ENCODE measurements around the gene NFATC2. TPM values are rescaled to one million over a fixed set of nuclear protein-coding genes. Genes with fewer than 3 reads are reported as not detected.

Gene NFATC2
- total and polyA plus RNA-seq, 12 donors = 0.43 to 5.7 (median 3.3) TPM

- 82 to 83% methylated on average over 2 of the region's 2 CpGs for WGBS, 2 donors
- no peaks in the 10 kb centered on the region for H3K27me3 ChIP-seq
- H3K9me3 ChIP-seq = no peaks in the 10 kb centered on the region
- no peaks in the 10 kb centered on the region for H3K36me3 ChIP-seq
- no peak overlapping the region for H3K27ac ChIP-seq
- ATAC-seq = no peak
- H3K4me1 ChIP-seq = peaks cover 0 to 29% (median 15%) of the 10 kb centered on the region in 9 donors
- TF ChIP-seq CTCF (IDR thresholded peaks at IDR 0.05) = no peak
- DNase-seq = no peak
- intact Hi-C loops (cut with DNase I) = no loop called here
- no peak overlapping the region for H3K4me3 ChIP-seq
Measured at GRCh38 chr20:51419231-51419630, 123.3 kb downstream of the NFATC2 start.

- no peak for DNase-seq
- no peaks in the 10 kb centered on the region for H3K9me3 ChIP-seq
- peak overlapping the region in 2 of 10 donors; percentile 64 to 76 for H3K27ac ChIP-seq
- no peaks in the 10 kb centered on the region for H3K36me3 ChIP-seq
- intact Hi-C loops (cut with DNase I) = no loop called here
- peaks cover 0 to 35% (median 17%) of the 10 kb centered on the region in 9 donors for H3K4me1 ChIP-seq
- 86 to 98% methylated on average over 4 of the region's 4 CpGs for WGBS, 2 donors
- H3K4me3 ChIP-seq = no peak overlapping the region
- TF ChIP-seq CTCF (IDR thresholded peaks at IDR 0.05) = no peak
- ATAC-seq = no peak
- no peaks in the 10 kb centered on the region for H3K27me3 ChIP-seq
Measured at GRCh38 chr20:51418137-51418529, 124.4 kb downstream of the NFATC2 start.

GRCh38 chr20:51417250-51418136 lies 125.0 kb downstream of the NFATC2 start:
- ATAC-seq = peak in 5 of 8 donors; percentile 37 to 53 (median 46)
- H3K4me3 ChIP-seq = no peak overlapping the region

More at GRCh38 chr20:51417250-51418136, 125.0 kb downstream of the NFATC2 start:
- 70 to 74% methylated on average over 21 of the region's 21 CpGs for WGBS, 2 donors
- no peaks in the 10 kb centered on the region for H3K36me3 ChIP-seq
- H3K4me1 ChIP-seq = peaks cover under 1 to 40% (median 22%) of the 10 kb centered on the region in 9 donors
- TF ChIP-seq CTCF (IDR thresholded peaks at IDR 0.05) = no peak
- no peak for DNase-seq
- H3K9me3 ChIP-seq = no peaks in the 10 kb centered on the region
- no peaks in the 10 kb centered on the region for H3K27me3 ChIP-seq
- H3K27ac ChIP-seq = peak overlapping the region in 6 of 10 donors; percentile 0 to 76 (median 42)
- intact Hi-C loops (cut with DNase I) = no loop called here

Data from heart right ventricle (tissue), 16 donors.